Colonic mucosa (tissue), 4 donors: ENCODE data around the gene DNALI1. TPM values are rescaled to one million over a fixed set of nuclear protein-coding genes. Genes with fewer than 3 reads are reported as not detected.

Source experiments
- DNase-seq: peaks from one replicate; pipeline ENCODE4 v3.0.0-alpha.2; 2020
- H3K27ac ChIP-seq: fragments of 200-600 bp; one replicate; pipeline ENCODE4 v1.8.0; 2021
- H3K27me3 ChIP-seq: fragments of 200-600 bp; one replicate; pipeline ENCODE4 v1.8.0; 2021
- H3K36me3 ChIP-seq: fragments of 200-600 bp; one replicate; pipeline ENCODE4 v1.8.0; 2021
- H3K4me1 ChIP-seq: fragments of 200-600 bp; one replicate; pipeline ENCODE4 v1.8.0; 2021; ENCODE audit warnings: mild to moderate bottlenecking
- H3K4me3 ChIP-seq: fragments of 200-600 bp; one replicate; pipeline ENCODE4 v1.8.0; 2021
- H3K9ac ChIP-seq, 2 donors: one replicate each; pipeline ENCODE4 v1.7.0; 2013; ENCODE audit warnings: control low read depth in 2 of 2, low read depth in 2 of 2, low read length in 2 of 2
- H3K9me3 ChIP-seq: fragments of 200-600 bp; one replicate; pipeline ENCODE4 v1.8.0; 2021
- intact Hi-C: fragments of 100-400 bp; cut with DNase I; formaldehyde crosslinking; loops from one replicate; pipeline ENCODE4 v1.14.1; 2022
- total RNA-seq, 2 donors: library from RNA; stranded (reverse); fragmentation: NEBNext Ultra II Directional in 1 of 2; extraction: Animal tissue kit (Norgen Biotek cat#: 25700) in 1 of 2; gene quantifications; one replicate each; pipeline ENCODE4 v1.2.1, GENCODE V29; 2021
- TF ChIP-seq, protein P1 (sequence below): fragments of 200-600 bp; IDR thresholded peaks from one replicate; pipeline ENCODE4 v1.8.0; 2022; ENCODE audit warnings: antibody characterized with exemption, mild to moderate bottlenecking
- donor health status: healthy.
- donor health status: DM: no; HTN: no; CAD: no.
- donor health status: DM: no; HTN: no; CAD: no.

Gene DNALI1
- total RNA-seq, 2 donors from 2014 or later, result 1.9 to 4.1 TPM

DNA sequence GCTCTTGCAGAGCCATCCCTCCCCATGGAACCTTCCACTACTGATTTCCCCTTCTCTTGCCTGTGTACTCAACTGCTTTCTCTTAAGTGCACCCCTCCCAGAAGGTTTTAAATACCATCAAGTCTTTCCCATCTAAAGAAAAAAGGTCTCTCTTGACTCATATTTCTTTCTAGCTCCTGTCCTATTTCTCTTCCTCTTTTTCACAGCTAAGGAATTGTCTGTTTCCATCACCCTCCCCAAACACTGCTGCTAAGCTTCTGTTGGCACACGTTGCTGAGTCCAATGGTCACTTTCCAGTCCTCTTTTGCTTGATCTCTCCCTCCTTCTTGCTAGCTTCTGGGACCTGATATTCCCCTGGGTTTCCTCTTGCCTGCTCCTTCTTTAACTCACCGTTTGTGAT lies 52.3 kb downstream of the DNALI1 start:
- H3K9me3 ChIP-seq, result no peaks in the 10 kb centered on the region
- TF ChIP-seq, protein P1, sequence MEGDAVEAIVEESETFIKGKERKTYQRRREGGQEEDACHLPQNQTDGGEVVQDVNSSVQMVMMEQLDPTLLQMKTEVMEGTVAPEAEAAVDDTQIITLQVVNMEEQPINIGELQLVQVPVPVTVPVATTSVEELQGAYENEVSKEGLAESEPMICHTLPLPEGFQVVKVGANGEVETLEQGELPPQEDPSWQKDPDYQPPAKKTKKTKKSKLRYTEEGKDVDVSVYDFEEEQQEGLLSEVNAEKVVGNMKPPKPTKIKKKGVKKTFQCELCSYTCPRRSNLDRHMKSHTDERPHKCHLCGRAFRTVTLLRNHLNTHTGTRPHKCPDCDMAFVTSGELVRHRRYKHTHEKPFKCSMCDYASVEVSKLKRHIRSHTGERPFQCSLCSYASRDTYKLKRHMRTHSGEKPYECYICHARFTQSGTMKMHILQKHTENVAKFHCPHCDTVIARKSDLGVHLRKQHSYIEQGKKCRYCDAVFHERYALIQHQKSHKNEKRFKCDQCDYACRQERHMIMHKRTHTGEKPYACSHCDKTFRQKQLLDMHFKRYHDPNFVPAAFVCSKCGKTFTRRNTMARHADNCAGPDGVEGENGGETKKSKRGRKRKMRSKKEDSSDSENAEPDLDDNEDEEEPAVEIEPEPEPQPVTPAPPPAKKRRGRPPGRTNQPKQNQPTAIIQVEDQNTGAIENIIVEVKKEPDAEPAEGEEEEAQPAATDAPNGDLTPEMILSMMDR, result no peak
- intact Hi-C loops, result loop anchor here (10.0 kb wide), 1 partner anchor 256 kb away; no protein-coding TSS in a partner anchor
- no peak overlapping the region for H3K27ac ChIP-seq
- no peak for DNase-seq
- no peaks in the 10 kb centered on the region for H3K36me3 ChIP-seq
- no peak overlapping the region for H3K9ac ChIP-seq
- no peak overlapping the region for H3K4me3 ChIP-seq
- H3K27me3 ChIP-seq, result no peaks in the 10 kb centered on the region
- no peaks in the 10 kb centered on the region for H3K4me1 ChIP-seq

DNA sequence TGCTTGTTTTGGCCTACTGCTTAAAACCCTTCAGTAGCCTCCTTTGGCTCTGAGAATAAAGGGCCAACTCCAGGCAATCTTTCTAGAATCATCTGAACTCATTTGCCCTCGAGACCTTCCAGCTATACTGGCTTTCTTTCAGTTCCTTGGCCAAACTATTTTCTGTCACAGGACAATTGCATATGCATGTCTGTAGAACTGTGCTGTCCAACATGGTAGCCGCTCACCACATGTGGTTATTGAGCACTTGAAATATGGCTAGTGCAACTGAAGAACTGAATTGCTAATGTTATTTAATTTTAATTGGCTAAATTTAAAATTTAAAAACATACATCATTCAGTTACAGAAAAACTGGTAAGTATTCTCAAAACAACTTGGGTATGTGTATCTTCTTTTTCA lies 53.3 kb downstream of the DNALI1 start:
- H3K9me3 ChIP-seq, result no peaks in the 10 kb centered on the region
- H3K27ac ChIP-seq, result no peak overlapping the region
- H3K4me1 ChIP-seq, result no peaks in the 10 kb centered on the region
- TF ChIP-seq, protein P1, result no peak
- no peak for DNase-seq
- intact Hi-C loops, result loop anchor here (10.0 kb wide), 1 partner anchor 255 kb away; no protein-coding TSS in a partner anchor
- H3K27me3 ChIP-seq, result no peaks in the 10 kb centered on the region
- H3K9ac ChIP-seq, result no peak overlapping the region
- no peak overlapping the region for H3K4me3 ChIP-seq
- H3K36me3 ChIP-seq, result no peaks in the 10 kb centered on the region

DNA sequence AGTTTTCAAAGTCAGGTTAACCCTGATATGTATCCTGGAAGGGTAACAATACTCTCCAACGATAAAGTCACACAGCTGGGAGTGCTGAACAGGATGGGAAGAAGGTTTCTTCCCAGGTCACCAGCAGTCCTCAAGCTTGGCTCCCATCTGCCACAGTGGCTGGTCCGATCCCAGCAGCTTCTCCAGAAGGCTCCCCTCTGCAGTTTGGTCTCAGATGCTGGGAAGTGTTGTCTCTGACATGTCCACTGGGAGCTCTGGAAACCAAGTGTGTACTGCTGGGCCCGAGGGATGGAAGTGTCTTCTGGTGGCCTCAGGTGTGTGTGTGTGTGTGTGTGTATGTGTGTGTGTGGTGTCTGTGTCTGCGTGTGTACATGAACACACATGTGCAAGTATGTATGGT lies 55.4 kb downstream of the DNALI1 start:
- H3K9ac ChIP-seq, result no peak overlapping the region
- no peaks in the 10 kb centered on the region for H3K36me3 ChIP-seq
- H3K4me3 ChIP-seq, result no peak overlapping the region
- no peaks in the 10 kb centered on the region for H3K9me3 ChIP-seq
- no peak overlapping the region for H3K27ac ChIP-seq
- intact Hi-C loops, result no loop called here
- DNase-seq, result no peak
- H3K4me1 ChIP-seq, result no peaks in the 10 kb centered on the region
- no peaks in the 10 kb centered on the region for H3K27me3 ChIP-seq
- TF ChIP-seq, protein P1, result no peak

DNA sequence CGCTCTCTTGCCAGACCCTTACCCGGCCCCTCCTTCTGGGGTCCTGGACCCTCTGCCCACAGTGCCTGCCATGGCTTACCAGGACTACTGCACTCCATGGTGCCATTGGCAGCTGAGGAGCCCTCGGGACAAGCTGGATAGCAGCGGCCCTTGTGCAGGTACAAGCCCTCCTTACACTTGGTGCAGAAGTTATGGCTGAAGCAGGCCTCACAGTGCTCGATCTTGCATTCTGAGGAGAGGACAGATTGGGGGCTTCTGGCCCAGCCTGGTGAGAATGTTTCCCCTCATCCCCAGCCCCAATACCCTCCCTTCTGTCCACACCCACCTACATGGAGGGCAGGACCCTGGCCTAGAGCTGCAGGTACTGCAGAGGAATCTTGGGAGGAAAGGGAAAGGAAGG lies 57.4 kb downstream of the DNALI1 start:
- intact Hi-C loops, result no loop called here
- no peaks in the 10 kb centered on the region for H3K36me3 ChIP-seq
- H3K4me3 ChIP-seq, result no peak overlapping the region
- H3K9ac ChIP-seq, result no peak overlapping the region
- DNase-seq, result no peak
- no peaks in the 10 kb centered on the region for H3K4me1 ChIP-seq
- no peaks in the 10 kb centered on the region for H3K27me3 ChIP-seq
- H3K9me3 ChIP-seq, result no peaks in the 10 kb centered on the region
- H3K27ac ChIP-seq, result no peak overlapping the region
- TF ChIP-seq, protein P1, result no peak

DNA sequence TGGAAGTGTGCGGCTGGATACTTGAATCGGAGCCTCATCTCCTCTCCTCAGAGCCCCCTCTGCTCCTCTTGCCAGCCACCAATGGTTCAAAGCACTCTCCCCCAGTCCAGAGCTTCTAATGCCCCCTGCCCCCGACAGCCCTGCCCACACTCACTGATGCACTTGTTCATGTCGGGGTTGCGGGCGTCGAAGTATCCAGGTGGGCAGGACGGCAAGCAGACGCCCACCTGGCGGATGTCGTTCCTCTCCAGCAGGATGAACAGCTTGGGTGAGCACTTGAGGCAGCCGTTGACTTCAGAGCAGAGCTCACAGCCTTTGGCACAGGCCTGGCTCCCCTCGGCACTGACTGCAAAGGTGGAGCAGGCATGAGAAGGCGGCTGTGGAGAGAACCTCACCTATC lies 59.6 kb downstream of the DNALI1 start:
- Histone ChIP-seq H3K4me3 (no peak overlapping the region), H3K36me3 (no peaks in the 10 kb centered on the region), H3K27ac (no peak overlapping the region), H3K9me3 (no peaks in the 10 kb centered on the region), H3K4me1 (no peaks in the 10 kb centered on the region), H3K9ac (no peak overlapping the region), H3K27me3 (no peaks in the 10 kb centered on the region)
- DNase-seq, result no peak
- intact Hi-C loops, result no loop called here
- TF ChIP-seq, protein P1, result no peak

Other genes starting within 250 kb of the DNALI1 start
- gene ZC3H12A, start 82.4 kb upstream of the DNALI1 start, total RNA-seq, result 10 to 100 TPM; 18.2 to 35.4 TPM
- gene MEAF6, start 42.2 kb upstream of the DNALI1 start, total RNA-seq, result 10 to 100 TPM; 32.9 to 40.6 TPM
- 10 to 100 TPM; 13.0 to 17.0 TPM for gene SNIP1, start 2.6 kb upstream of the DNALI1 start, total RNA-seq
- 10 to 100 TPM; 28.4 to 35.9 TPM for gene GNL2, start 39.0 kb downstream of the DNALI1 start, total RNA-seq
- gene RSPO1, start 78.0 kb downstream of the DNALI1 start, total RNA-seq, result under 1 TPM; 0.27 to 0.32 TPM
- 10 to 100 TPM; 14.9 to 44.5 TPM for gene CDCA8, start 135.6 kb downstream of the DNALI1 start, total RNA-seq
- 10 to 100 TPM; 26.1 to 29.6 TPM for gene EPHA10, start 208.2 kb downstream of the DNALI1 start, total RNA-seq
- 10 to 100 TPM in 1 of 2 donors, 1 to 10 TPM in 1; 6.6 to 18.2 TPM for gene MANEAL, start 236.9 kb downstream of the DNALI1 start, total RNA-seq